Epithelial cell of proximal tubule (primary cell): ENCODE data around the gene MAP7D1. TPM values are rescaled to one million over a fixed set of nuclear protein-coding genes. Genes with fewer than 3 reads are reported as not detected.

Experiments used
- DNase-seq: peaks from one replicate; pipeline ENCODE4 v3.0.0-alpha.2; 2011; ENCODE audit warnings: low read depth
- H3K4me3 ChIP-seq: 2 replicates; pipeline ENCODE4 v1.5.1; 2011; ENCODE audit warnings: low read depth, mild to moderate bottlenecking, low read length
- CTCF ChIP-seq: conservative IDR thresholded peaks from 2 replicates; pipeline ENCODE4 v1.5.1; 2012; ENCODE audit warnings: low read depth, mild to moderate bottlenecking, low read length
- total RNA-seq: library from RNA; depleted of rRNA; stranded (reverse); fragments of >200 nt; gene quantifications from 2 replicates; pipeline ENCODE4 v1.2.3, GENCODE V29; 2015

Gene MAP7D1
- total RNA-seq, 1 donor from 2014 or later: 280 TPM

GRCh38 chr1:36122062-36123030, 33.6 kb upstream of the MAP7D1 start:
- no peak overlapping the region for H3K4me3 ChIP-seq
- no peak for TF ChIP-seq CTCF
- no peak for DNase-seq

- DNase-seq: no peak
- no peak overlapping the region for H3K4me3 ChIP-seq
- TF ChIP-seq CTCF: no peak
Measured at GRCh38 chr1:36123356-36123755, 32.6 kb upstream of the MAP7D1 start.

GRCh38 chr1:36124404-36125128, 31.4 kb upstream of the MAP7D1 start:
- DNase-seq: no peak
- no peak for TF ChIP-seq CTCF
- no peak overlapping the region for H3K4me3 ChIP-seq

GRCh38 chr1:36125129-36125991, 30.6 kb upstream of the MAP7D1 start, which contains the start of gene COL8A2:
Gene COL8A2 (minus strand): TSS chr1:36125222. CDS start chr1:36100242, 24,980 bp downstream.
- H3K4me3 ChIP-seq: peak within 1 kb of the TSS; percentile 4

GRCh38 chr1:36126005-36126716, 29.8 kb upstream of the MAP7D1 start:
- no peak for DNase-seq
- TF ChIP-seq CTCF: no peak
- no peak overlapping the region for H3K4me3 ChIP-seq

More at GRCh38 chr1:36125129-36125991, 30.6 kb upstream of the MAP7D1 start, which contains the start of gene COL8A2:
- DNase-seq: no peak
- TF ChIP-seq CTCF: no peak
